Mesendoderm (in vitro differentiated cells): ENCODE data around the gene GAS2L1.

Experiments used
- DNase-seq: peaks from one replicate; pipeline ENCODE4 v3.0.0; 2013
- H2AK5ac ChIP-seq: 2 replicates; pipeline ENCODE4 v1.6.1; 2013; ENCODE audit warnings: low read length, inconsistent platforms
- H2BK120ac ChIP-seq: 2 replicates; pipeline ENCODE4 v1.6.1; 2013; ENCODE audit warnings: low read depth, mild to moderate bottlenecking, low read length, moderate library complexity, mixed read lengths
- H2BK15ac ChIP-seq: replicated peaks from 2 replicates; pipeline ENCODE4 v1.6.1; 2013; ENCODE audit warnings: low read depth, mild to moderate bottlenecking, moderate library complexity
- H2BK5ac ChIP-seq: 2 replicates; pipeline ENCODE4 v1.6.1; 2013; ENCODE audit warnings: low read length, inconsistent platforms
- H3K18ac ChIP-seq: 2 replicates; pipeline ENCODE4 v1.6.1; 2013; ENCODE audit warnings: mild to moderate bottlenecking, low read length, mixed read lengths
- H3K23ac ChIP-seq: one replicate; pipeline ENCODE4 v1.6.1; 2013; ENCODE audit warnings: low read length
- H3K27ac ChIP-seq: 2 replicates; pipeline ENCODE4 v1.5.1; 2013; ENCODE audit warnings: low read depth, mild to moderate bottlenecking, inconsistent platforms, low read length, moderate library complexity
- H3K27me3 ChIP-seq: 2 replicates; pipeline ENCODE4 v1.6.1; 2013; ENCODE audit warnings: low read length, control low read depth, mild to moderate bottlenecking, inconsistent platforms; ENCODE audit not compliant: insufficient read depth, poor library complexity
- H3K36me3 ChIP-seq: 2 replicates; pipeline ENCODE4 v1.6.1; 2013; ENCODE audit warnings: low read length, inconsistent platforms; ENCODE audit not compliant: control insufficient read depth, insufficient read depth
- H3K4ac ChIP-seq: one replicate; pipeline ENCODE4 v1.6.1; 2013; ENCODE audit warnings: low read depth, mild to moderate bottlenecking, low read length, moderate library complexity
- H3K4me1 ChIP-seq: 2 replicates; pipeline ENCODE4 v1.6.1; 2013; ENCODE audit warnings: low read depth, low read length, inconsistent platforms; ENCODE audit not compliant: control insufficient read depth
- H3K4me2 ChIP-seq: 2 replicates; pipeline ENCODE4 v1.6.1; 2013; ENCODE audit warnings: low read length
- H3K4me3 ChIP-seq: 2 replicates; pipeline ENCODE4 v1.5.1; 2013; ENCODE audit warnings: mild to moderate bottlenecking, low read length
- H3K56ac ChIP-seq: one replicate; pipeline ENCODE4 v1.6.1; 2013; ENCODE audit warnings: low read length
- H3K79me1 ChIP-seq: 2 replicates; pipeline ENCODE4 v1.6.1; 2013; ENCODE audit warnings: low read length, inconsistent platforms
- H3K79me2 ChIP-seq: 2 replicates; pipeline ENCODE4 v1.6.1; 2013; ENCODE audit warnings: mild to moderate bottlenecking, low read length; ENCODE audit not compliant: control insufficient read depth, insufficient read depth
- H3K9ac ChIP-seq: 2 replicates; pipeline ENCODE4 v1.6.1; 2013; ENCODE audit warnings: low read length, inconsistent platforms
- H4K5ac ChIP-seq: one replicate; pipeline ENCODE4 v1.6.1; 2013; ENCODE audit warnings: low read length
- H4K8ac ChIP-seq: one replicate; pipeline ENCODE4 v1.6.1; 2013; ENCODE audit warnings: low read depth, mild to moderate bottlenecking, control low read depth, low read length, moderate library complexity
- WGBS: extraction: QIAGEN DNeasy Blood & Tissue Kit; methylation state at CpG from one replicate; pipeline ENCODE4 v1.1.7; 2013; ENCODE audit warnings: low lambda C conversion rate, missing lambda C conversion rate; ENCODE audit not compliant: insufficient coverage; ENCODE audit errors: extremely low coverage; 5-methylcytosine and 5-hydroxymethylcytosine counted together

The GAS2L1 gene

GRCh38 chr22:29302681-29303465 lies 3.6 kb upstream of the GAS2L1 start:
- no peak overlapping the region for H4K5ac ChIP-seq
- H3K27me3 ChIP-seq, result no peaks in the 10 kb centered on the region
- no peak overlapping the region for H3K56ac ChIP-seq
- H3K4me1 ChIP-seq, result peaks cover 2% of the 10 kb centered on the region
- H3K18ac ChIP-seq, result no peak overlapping the region
- no peak overlapping the region for H2BK5ac ChIP-seq
- H2BK120ac ChIP-seq, result no peak overlapping the region
- H3K4me3 ChIP-seq, result no peak overlapping the region
- peaks cover 20% of the 10 kb centered on the region for H3K36me3 ChIP-seq
- DNase-seq, result peak; percentile 19
- H3K79me2 ChIP-seq, result no peaks in the 10 kb centered on the region
- no peak overlapping the region for H4K8ac ChIP-seq
- no peak overlapping the region for H3K4me2 ChIP-seq
- no peak overlapping the region for H3K23ac ChIP-seq
- H3K4ac ChIP-seq, result no peak overlapping the region
- no peak overlapping the region for H2AK5ac ChIP-seq
- no peak overlapping the region for H2BK15ac ChIP-seq
- no peak overlapping the region for H3K9ac ChIP-seq
- WGBS, result no CpG with 5 or more reads among the region's 13 CpGs
- peaks cover 3% of the 10 kb centered on the region for H3K79me1 ChIP-seq
- no peak overlapping the region for H3K27ac ChIP-seq

- H3K56ac ChIP-seq, result peak overlapping the region; percentile 90
- H3K4me1 ChIP-seq, result peaks cover 5% of the 10 kb centered on the region
- no peak overlapping the region for H3K4ac ChIP-seq
- no peak overlapping the region for H3K4me3 ChIP-seq
- peak overlapping the region; percentile 34 for H3K9ac ChIP-seq
- no peaks in the 10 kb centered on the region for H3K79me2 ChIP-seq
- no peak for DNase-seq
- H3K79me1 ChIP-seq, result no peaks in the 10 kb centered on the region
- peak overlapping the region; percentile 99 for H3K27ac ChIP-seq
- H3K4me2 ChIP-seq, result peak overlapping the region; percentile 84
- peak overlapping the region; percentile 11 for H3K18ac ChIP-seq
- H2BK120ac ChIP-seq, result no peak overlapping the region
- peaks cover 1% of the 10 kb centered on the region for H3K36me3 ChIP-seq
- no peak overlapping the region for H4K8ac ChIP-seq
- no peak overlapping the region for H2BK15ac ChIP-seq
- no CpG with 5 or more reads among the region's 7 CpGs for WGBS
- peak overlapping the region; percentile 95 for H3K23ac ChIP-seq
- H4K5ac ChIP-seq, result no peak overlapping the region
- peak overlapping the region; percentile 96 for H2BK5ac ChIP-seq
- peak overlapping the region; percentile 91 for H2AK5ac ChIP-seq
- no peaks in the 10 kb centered on the region for H3K27me3 ChIP-seq
Measured at GRCh38 chr22:29305836-29306174, 645 bp upstream of the GAS2L1 start.

DNA sequence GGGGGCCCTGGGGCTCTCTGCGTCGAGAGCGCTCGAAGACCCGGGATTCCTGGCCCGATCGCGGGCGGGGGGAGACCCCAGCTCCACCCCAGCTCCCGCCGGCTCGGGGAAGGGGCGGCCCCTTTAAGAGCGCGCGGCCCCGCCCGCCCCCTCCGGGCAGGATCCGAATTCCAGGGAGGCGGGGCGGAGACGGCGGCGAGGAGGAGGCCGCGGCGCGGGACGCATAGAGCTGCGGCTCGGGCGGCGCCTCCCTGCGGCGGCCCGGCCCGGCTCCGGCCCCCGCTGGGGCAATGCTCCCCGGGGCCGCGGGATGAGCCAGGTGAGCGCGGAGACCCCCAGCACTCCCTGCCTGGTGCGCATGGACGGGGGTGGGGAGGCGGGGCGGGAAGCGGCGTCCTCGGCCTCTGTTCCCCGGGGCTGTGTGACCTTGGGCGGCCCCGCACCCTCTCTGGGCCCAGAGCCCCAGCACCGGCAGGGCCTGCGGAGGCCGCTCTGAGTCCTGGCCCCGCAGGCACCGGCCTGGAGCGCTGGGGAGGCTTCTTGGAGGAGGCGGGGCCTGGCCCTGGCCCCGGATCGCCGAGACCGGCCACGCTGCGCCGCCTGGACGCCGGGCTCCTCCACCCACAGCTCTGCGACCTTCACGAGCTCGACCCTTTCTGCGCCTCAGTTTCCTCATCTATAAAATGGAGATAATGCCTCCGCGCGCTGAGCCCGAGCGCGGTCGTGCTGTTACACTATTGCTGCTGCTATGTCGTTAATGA lies 565 bp downstream of the GAS2L1 start:
- Histone ChIP-seq H3K9ac (peak overlapping the region; percentile 77), H2BK120ac (peak overlapping the region; percentile 31), H3K56ac (peak overlapping the region; percentile 90), H4K5ac (no peak overlapping the region), H2BK15ac (peak overlapping the region; percentile 39), H3K23ac (peak overlapping the region; percentile 99), H3K4me3 (peak overlapping the region; percentile 42), H3K36me3 (no peaks in the 10 kb centered on the region), H2BK5ac (peak overlapping the region; percentile 96), H3K27ac (peak overlapping the region; percentile 99), H3K79me1 (no peaks in the 10 kb centered on the region), H3K79me2 (no peaks in the 10 kb centered on the region), H2AK5ac (peak overlapping the region; percentile 98), H3K4me1 (peaks cover 5% of the 10 kb centered on the region), H3K4ac (peak overlapping the region; percentile 60), H4K8ac (peak overlapping the region; percentile 68), H3K27me3 (no peaks in the 10 kb centered on the region), H3K18ac (peak overlapping the region; percentile 91), H3K4me2 (peak overlapping the region; percentile 84)
- DNase-seq, result peak; percentile 94
- no CpG with 5 or more reads among the region's 83 CpGs for WGBS

DNA sequence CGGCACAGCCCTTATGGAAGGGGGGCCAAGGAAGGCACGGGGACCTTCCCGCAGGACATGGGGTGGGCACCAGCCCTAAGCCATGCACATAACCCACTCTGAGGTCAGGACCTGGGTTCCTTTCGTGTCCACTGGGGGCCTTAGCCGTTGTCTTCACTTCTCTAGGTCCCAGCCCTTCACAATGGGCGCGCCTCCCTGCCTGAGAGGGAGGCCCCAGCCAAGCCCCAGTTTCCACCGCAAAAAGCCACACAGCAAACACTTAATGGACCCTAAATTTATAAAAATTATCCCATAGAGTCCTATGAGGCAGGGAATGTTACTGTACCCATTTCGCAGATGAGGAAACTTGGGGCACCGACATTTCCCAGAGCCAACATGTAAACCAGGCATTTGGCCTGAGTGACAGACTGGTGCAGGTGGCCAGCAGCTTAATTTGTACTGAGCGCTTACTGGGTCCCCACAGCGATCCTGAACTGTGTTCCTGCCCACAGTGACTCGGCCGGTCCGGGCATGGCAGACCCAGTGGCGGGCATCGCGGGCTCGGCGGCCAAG lies 1.2 kb downstream of the GAS2L1 start:
- Histone ChIP-seq H3K4me2 (peak overlapping the region; percentile 58), H2BK120ac (no peak overlapping the region), H2AK5ac (peak overlapping the region; percentile 98), H3K4me1 (peaks cover 5% of the 10 kb centered on the region), H3K9ac (peak overlapping the region; percentile 69), H3K23ac (peak overlapping the region; percentile 99), H2BK5ac (peak overlapping the region; percentile 14), H2BK15ac (no peak overlapping the region), H3K27ac (peak overlapping the region; percentile 99), H3K79me2 (no peaks in the 10 kb centered on the region), H3K18ac (peak overlapping the region; percentile 65), H3K4me3 (peak overlapping the region; percentile 42), H4K8ac (no peak overlapping the region), H3K27me3 (no peaks in the 10 kb centered on the region), H3K56ac (peak overlapping the region; percentile 90), H3K36me3 (no peaks in the 10 kb centered on the region), H3K79me1 (no peaks in the 10 kb centered on the region), H3K4ac (peak overlapping the region; percentile 8), H4K5ac (no peak overlapping the region)
- DNase-seq, result no peak
- WGBS, result no CpG with 5 or more reads among the region's 20 CpGs

DNA sequence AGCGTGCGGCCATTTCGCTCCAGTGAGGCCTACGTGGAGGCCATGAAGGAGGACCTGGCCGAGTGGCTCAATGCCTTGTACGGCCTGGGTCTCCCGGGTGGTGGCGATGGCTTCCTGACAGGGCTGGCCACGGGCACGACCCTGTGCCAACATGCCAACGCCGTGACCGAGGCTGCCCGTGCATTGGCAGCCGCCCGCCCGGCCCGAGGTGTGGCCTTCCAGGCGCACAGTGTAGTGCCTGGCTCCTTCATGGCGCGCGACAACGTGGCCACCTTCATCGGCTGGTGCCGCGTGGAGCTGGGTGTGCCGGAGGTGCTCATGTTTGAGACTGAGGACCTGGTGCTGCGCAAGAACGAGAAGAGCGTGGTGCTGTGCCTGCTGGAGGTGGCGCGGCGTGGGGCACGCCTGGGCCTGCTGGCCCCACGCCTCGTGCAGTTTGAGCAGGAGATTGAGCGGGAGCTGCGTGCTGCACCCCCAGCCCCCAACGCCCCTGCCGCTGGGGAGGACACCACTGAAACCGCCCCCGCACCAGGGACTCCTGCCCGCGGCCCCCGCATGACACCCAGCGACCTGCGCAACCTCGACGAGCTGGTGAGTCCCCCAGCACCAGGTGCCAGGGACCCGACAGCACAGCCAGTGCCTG lies 1.8 kb downstream of the GAS2L1 start:
- H3K36me3 ChIP-seq, result no peaks in the 10 kb centered on the region

More for the DNA sequence above, 1.8 kb downstream of the GAS2L1 start:
- no peaks in the 10 kb centered on the region for H3K79me2 ChIP-seq
- H3K79me1 ChIP-seq, result no peaks in the 10 kb centered on the region
- no peaks in the 10 kb centered on the region for H3K27me3 ChIP-seq
- no peak overlapping the region for H3K4me2 ChIP-seq
- H3K4me1 ChIP-seq, result peaks cover 5% of the 10 kb centered on the region
- H3K4ac ChIP-seq, result no peak overlapping the region
- H3K4me3 ChIP-seq, result no peak overlapping the region
- WGBS, result no CpG with 5 or more reads among the region's 50 CpGs
- H3K56ac ChIP-seq, result peak overlapping the region; percentile 29
- H3K27ac ChIP-seq, result no peak overlapping the region
- H2BK15ac ChIP-seq, result no peak overlapping the region
- no peak overlapping the region for H4K5ac ChIP-seq
- DNase-seq, result no peak
- no peak overlapping the region for H3K18ac ChIP-seq
- no peak overlapping the region for H3K9ac ChIP-seq
- H4K8ac ChIP-seq, result no peak overlapping the region
- no peak overlapping the region for H2BK5ac ChIP-seq
- H2BK120ac ChIP-seq, result no peak overlapping the region
- no peak overlapping the region for H3K23ac ChIP-seq
- H2AK5ac ChIP-seq, result no peak overlapping the region
